Transverse colon (tissue), 4 donors: ENCODE results near the gene PPP4R3A. TPM values are rescaled to one million over a fixed set of nuclear protein-coding genes. Genes with fewer than 3 reads are reported as not detected.
A peak's percentile ranks its signal among the peaks of the same experiment; 100 is the strongest.

ENCODE experiments used
- DNase-seq: peaks from one replicate; pipeline ENCODE4 v3.0.0-alpha.2; 2019
- H3K27ac ChIP-seq, 4 donors: fragments of 200-600 bp; sonication (generic); 2 replicates each; pipeline ENCODE4 v1.5.1; 2016 to 2018; ENCODE audit warnings: inconsistent platforms in 4 of 4
- H3K27me3 ChIP-seq: fragments of 200-600 bp; sonication (generic); 2 replicates; pipeline ENCODE4 v1.5.1; 2017; ENCODE audit warnings: inconsistent platforms
- H3K36me3 ChIP-seq, 4 donors: fragments of 200-600 bp; sonication (generic); 2 replicates each; pipeline ENCODE4 v1.5.1; 2017 to 2019; ENCODE audit warnings: inconsistent platforms in 4 of 4
- H3K4me1 ChIP-seq, 4 donors: fragments of 200-600 bp; sonication (generic); 2 replicates each; pipeline ENCODE4 v1.5.1; 2017 to 2020; ENCODE audit warnings: inconsistent platforms in 4 of 4
- H3K4me3 ChIP-seq, 4 donors: fragments of 200-600 bp; sonication (generic); 1 replicate in 1 of 4; 2 replicates in 3 of 4; pipeline versions ENCODE4 v1.5.1 to v1.6.1; 2017 to 2019; ENCODE audit warnings: inconsistent platforms in 4 of 4
- H3K9me3 ChIP-seq, 2 donors: fragments of 200-600 bp; sonication (generic); 2 replicates each; pipeline ENCODE4 v1.5.1; 2017 to 2019; ENCODE audit warnings: inconsistent platforms in 2 of 2
- CTCF ChIP-seq, 5 experiments: fragments of 200-600 bp in 3 of 5; fragments of 450-650 bp in 2 of 5; sonication (generic) in 3 of 5; IDR thresholded peaks; 1 replicate in 2 of 5; 2 replicates in 3 of 5; pipeline ENCODE4 v1.5.1; 2016 to 2017; ENCODE audit warnings: antibody characterized with exemption in 5 of 5, inconsistent platforms in 3 of 5, mild to moderate bottlenecking in 2 of 5, moderate library complexity in 1 of 5
- EP300 ChIP-seq: sonication (generic); formaldehyde crosslinking; IDR thresholded peaks from one replicate; pipeline ENCODE4 v1.6.1; 2017; ENCODE audit warnings: antibody characterized with exemption, low read depth
- POLR2A ChIP-seq: fragments of 450-650 bp; IDR thresholded peaks from one replicate; pipeline ENCODE4 v1.6.1; 2016; ENCODE audit warnings: antibody characterized with exemption, mild to moderate bottlenecking, moderate library complexity
- POLR2AphosphoS5 ChIP-seq, 3 donors: sonication (generic); formaldehyde crosslinking; IDR thresholded peaks; one replicate each; pipeline ENCODE4 v1.6.1; 2016; ENCODE audit warnings: antibody characterized with exemption in 3 of 3
- WGBS, 2 donors: methylation state at CpG; one replicate each; pipeline ENCODE4 v1.1.5; 2018; ENCODE audit warnings: low coverage in 1 of 2; 5-methylcytosine and 5-hydroxymethylcytosine counted together
- in situ Hi-C, 4 donors: fragments of 200-750 bp; cut with MboI; loops; one replicate each; pipeline versions ENCODE4 v1.15.0 to v1.15.1; 2017; ENCODE audit warnings: low sequenced_read_pairs in 3 of 4, low pct_ligation_motif_present in 1 of 4, low pct_unique_long_range_greater_than_20kb in 1 of 4
- intact Hi-C: fragments of 100-400 bp; cut with DNase I; formaldehyde crosslinking; loops from one replicate; pipeline ENCODE4 v1.15.1; 2023; ENCODE audit warnings: low total_unique reads
- total RNA-seq, 4 donors: library from RNA; depleted of rRNA; stranded (reverse); fragments of >200 nt; gene quantifications; one replicate each; pipeline ENCODE4 v1.1.0, GENCODE V29; 2016

Gene PPP4R3A
- total RNA-seq, 4 donors from 2014 or later = 79.4 to 121 (median 106) TPM

- in situ Hi-C loops (no loop called here), intact Hi-C loops (no loop called here)
- no peak for DNase-seq
- no peak overlapping the region for H3K4me3 ChIP-seq
- no peaks in the 10 kb centered on the region for H3K9me3 ChIP-seq
- H3K36me3 ChIP-seq = no peaks in the 10 kb centered on the region
- TF ChIP-seq POLR2AphosphoS5 (IDR thresholded peaks at IDR 0.05) (peak in 1 of 3 donors; percentile 43), CTCF (IDR thresholded peaks at IDR 0.05) (no peak), EP300 (no peak)
- H3K4me1 ChIP-seq = no peaks in the 10 kb centered on the region
- WGBS, 2 donors = 38 to 54% methylated on average over 4 to 7 of the region's 7 CpGs
- no peak overlapping the region for H3K27ac ChIP-seq
- H3K27me3 ChIP-seq = no peaks in the 10 kb centered on the region
Observed at GRCh38 chr14:91516663-91517388, 6.7 kb upstream of the PPP4R3A start.

- Histone ChIP-seq H3K27ac (no peak overlapping the region), H3K36me3 (no peaks in the 10 kb centered on the region), H3K9me3 (no peaks in the 10 kb centered on the region), H3K27me3 (no peaks in the 10 kb centered on the region), H3K4me1 (peaks cover 0 to 5% (median 1%) of the 10 kb centered on the region in 4 donors), H3K4me3 (no peak overlapping the region)
- no peak for DNase-seq
- WGBS, 2 donors = 67 to 69% methylated on average over 1 to 7 of the region's 7 CpGs
- intact Hi-C loops (no loop called here), in situ Hi-C loops (no loop called here)
- TF ChIP-seq CTCF (IDR thresholded peaks at IDR 0.05) (no peak), POLR2AphosphoS5 (IDR thresholded peaks at IDR 0.05) (no peak), POLR2A (no peak), EP300 (no peak)
Observed at GRCh38 chr14:91515979-91516378, 5.9 kb upstream of the PPP4R3A start.

- in situ Hi-C loops (no loop called here), intact Hi-C loops (no loop called here)
- Histone ChIP-seq H3K4me3 (peak overlapping the region; percentile 76 to 99 (median 94)), H3K36me3 (no peaks in the 10 kb centered on the region), H3K27me3 (no peaks in the 10 kb centered on the region), H3K27ac (peak overlapping the region; percentile 97 to 100 (median 99)), H3K4me1 (peaks cover 0 to 25% (median 18%) of the 10 kb centered on the region in 4 donors), H3K9me3 (no peaks in the 10 kb centered on the region)
- no peak for DNase-seq
- TF ChIP-seq CTCF (IDR thresholded peaks at IDR 0.05) = no peak
- no peak for TF ChIP-seq POLR2AphosphoS5 (IDR thresholded peaks at IDR 0.05)
- TF ChIP-seq POLR2A = no peak
- no peak for TF ChIP-seq EP300
- 37 to 71% methylated on average over 5 to 9 of the region's 9 CpGs for WGBS, 2 donors
Observed at GRCh38 chr14:91511043-91511383, 903 bp upstream of the PPP4R3A start.

- Histone ChIP-seq H3K4me1 (peaks cover 0 to 37% (median 19%) of the 10 kb centered on the region in 4 donors), H3K9me3 (no peaks in the 10 kb centered on the region), H3K4me3 (peak overlapping the region; percentile 76 to 99 (median 94)), H3K27ac (peak overlapping the region; percentile 97 to 100 (median 99)), H3K27me3 (no peaks in the 10 kb centered on the region), H3K36me3 (peaks cover 0 to 4% (median 0%) of the 10 kb centered on the region in 4 donors)
- intact Hi-C loops (no loop called here), in situ Hi-C loops (no loop called here)
- TF ChIP-seq CTCF (IDR thresholded peaks at IDR 0.05) = no peak
- no peak for TF ChIP-seq EP300
- no peak for TF ChIP-seq POLR2AphosphoS5 (IDR thresholded peaks at IDR 0.05)
- TF ChIP-seq POLR2A = no peak
- DNase-seq = no peak
- WGBS, 2 donors = 0% methylated on average over 33 of the region's 34 CpGs; no CpG with 5 or more reads in 1 of the 2 donors
Observed at GRCh38 chr14:91509878-91510170, 286 bp downstream of the PPP4R3A start.
